ENCODE results near the gene SULT6B1.
"Not testable (repeated sequence)": the region's sequence is repeated elsewhere in the genome, so short reads cannot be mapped to it uniquely, and the experiment has no call there.

The SULT6B1 gene

DNA sequence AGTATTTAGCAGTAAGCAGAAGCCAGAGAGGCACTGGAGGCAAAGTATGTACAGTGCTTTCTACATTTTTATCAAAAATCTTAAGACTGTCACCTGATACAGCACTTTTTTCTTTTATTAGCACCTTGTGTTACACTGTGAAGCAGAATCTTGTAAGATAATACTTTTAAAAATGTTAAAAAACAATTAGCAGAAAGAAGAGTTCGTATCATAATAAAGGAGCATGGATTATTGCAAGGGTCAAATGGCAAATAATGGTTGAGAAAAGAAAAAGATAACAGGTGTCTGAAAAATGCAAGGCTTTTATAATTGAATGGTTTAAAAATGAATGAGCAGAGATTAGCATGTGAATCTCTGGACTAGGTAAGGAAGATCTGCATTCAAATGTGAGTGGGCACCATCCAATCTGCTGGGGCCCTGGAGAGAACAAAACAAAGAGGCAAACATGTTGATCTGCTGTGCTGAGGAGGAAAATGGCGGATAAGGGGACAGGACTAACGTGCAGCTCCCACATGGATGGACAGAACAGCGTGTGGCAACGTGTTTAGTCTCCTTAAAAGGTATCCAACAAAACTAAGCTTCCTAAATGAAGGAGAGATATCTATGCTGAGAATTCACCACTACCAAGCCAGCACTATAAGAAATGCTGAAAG is 17.3 kb upstream of the SULT6B1 start:
- Histone ChIP-seq H3K4me3 (ENCODE audit: insufficient read depth, low read length, poor library complexity, severe bottlenecking) (no peak overlapping the region), H3K9ac (ENCODE audit: low read length) (no peak overlapping the region), H3K9me3 (ENCODE audit: insufficient read depth, low read length) (no peaks in the 10 kb centered on the region), H3K36me3 (ENCODE audit: low read length) (peaks cover 83% of the 10 kb centered on the region), H4K20me1 (ENCODE audit: low read depth, low read length) (no peaks in the 10 kb centered on the region; the same call in 1 of the 2 replicates), H3K9me2 (replicated peaks; ENCODE audit: insufficient read depth, low read length) (no peaks in the 10 kb centered on the region), H3K79me2 (ENCODE audit: insufficient read depth, low read length) (peaks cover 58% of the 10 kb centered on the region), H3F3A (ENCODE audit: insufficient read depth) (peaks cover 22% of the 10 kb centered on the region), H3K27ac (ENCODE audit: low read depth, low read length) (no peak overlapping the region), H2AFZ (ENCODE audit: low read depth, low read length, severe bottlenecking) (no peak overlapping the region), H3K27me3 (ENCODE audit: low read length) (no peaks in the 10 kb centered on the region), H3K4me2 (ENCODE audit: low read depth, low read length, poor library complexity, severe bottlenecking) (no peak overlapping the region)
- TF ChIP-seq, protein P1, sequence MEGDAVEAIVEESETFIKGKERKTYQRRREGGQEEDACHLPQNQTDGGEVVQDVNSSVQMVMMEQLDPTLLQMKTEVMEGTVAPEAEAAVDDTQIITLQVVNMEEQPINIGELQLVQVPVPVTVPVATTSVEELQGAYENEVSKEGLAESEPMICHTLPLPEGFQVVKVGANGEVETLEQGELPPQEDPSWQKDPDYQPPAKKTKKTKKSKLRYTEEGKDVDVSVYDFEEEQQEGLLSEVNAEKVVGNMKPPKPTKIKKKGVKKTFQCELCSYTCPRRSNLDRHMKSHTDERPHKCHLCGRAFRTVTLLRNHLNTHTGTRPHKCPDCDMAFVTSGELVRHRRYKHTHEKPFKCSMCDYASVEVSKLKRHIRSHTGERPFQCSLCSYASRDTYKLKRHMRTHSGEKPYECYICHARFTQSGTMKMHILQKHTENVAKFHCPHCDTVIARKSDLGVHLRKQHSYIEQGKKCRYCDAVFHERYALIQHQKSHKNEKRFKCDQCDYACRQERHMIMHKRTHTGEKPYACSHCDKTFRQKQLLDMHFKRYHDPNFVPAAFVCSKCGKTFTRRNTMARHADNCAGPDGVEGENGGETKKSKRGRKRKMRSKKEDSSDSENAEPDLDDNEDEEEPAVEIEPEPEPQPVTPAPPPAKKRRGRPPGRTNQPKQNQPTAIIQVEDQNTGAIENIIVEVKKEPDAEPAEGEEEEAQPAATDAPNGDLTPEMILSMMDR (IDR thresholded peaks at IDR 0.05; ENCODE audit: insufficient read depth, low read length, poor library complexity, severe bottlenecking) = no peak
- no peak for TF ChIP-seq EZH2phosphoT487 (conservative IDR thresholded peaks at IDR 0.05; ENCODE audit: low read length)

DNA sequence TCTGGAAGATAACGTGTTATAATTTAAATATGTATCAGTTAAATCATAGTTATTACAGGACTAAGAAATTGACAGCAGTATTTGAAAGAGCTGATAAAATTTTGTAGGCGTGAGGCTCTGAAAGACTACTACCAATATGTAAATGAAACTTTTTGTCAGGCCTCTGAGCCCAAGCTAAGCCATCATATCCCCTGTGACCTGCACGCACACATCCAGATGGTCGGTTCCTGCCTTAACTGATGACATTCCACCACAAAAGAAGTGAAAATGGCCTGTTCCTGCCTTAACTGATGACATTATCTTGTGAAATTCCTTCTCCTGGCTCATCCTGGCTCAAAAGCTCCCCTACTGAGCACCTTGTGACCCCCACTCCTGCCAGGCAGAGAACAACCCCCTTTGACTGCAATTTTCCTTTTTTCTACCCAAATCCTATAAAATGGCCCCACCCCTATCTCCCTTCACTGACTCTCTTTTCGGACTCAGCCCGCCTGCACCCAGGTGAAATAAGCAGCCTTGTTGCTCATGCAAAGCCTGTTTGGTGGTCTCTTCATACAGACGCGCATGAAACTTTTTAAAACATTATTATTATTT is 16.7 kb upstream of the SULT6B1 start:
- not testable (repeated sequence) for H3K4me2 ChIP-seq (ENCODE audit: low read depth, low read length, poor library complexity, severe bottlenecking); H2AFZ ChIP-seq (ENCODE audit: low read depth, low read length, severe bottlenecking); H3K27ac ChIP-seq (ENCODE audit: low read depth, low read length); H4K20me1 ChIP-seq (ENCODE audit: low read depth, low read length); H3K9ac ChIP-seq (ENCODE audit: low read length); H3K9me2 ChIP-seq (replicated peaks; ENCODE audit: insufficient read depth, low read length); H3K4me3 ChIP-seq (ENCODE audit: insufficient read depth, low read length, poor library complexity, severe bottlenecking); H3K9me3 ChIP-seq (ENCODE audit: insufficient read depth, low read length); H3K27me3 ChIP-seq (ENCODE audit: low read length)
- Histone ChIP-seq H3K79me2 (ENCODE audit: insufficient read depth, low read length) (peaks cover 64% of the 10 kb centered on the region), H3K36me3 (ENCODE audit: low read length) (peaks cover 78% of the 10 kb centered on the region), H3F3A (ENCODE audit: insufficient read depth) (peaks cover 28% of the 10 kb centered on the region)

DNA sequence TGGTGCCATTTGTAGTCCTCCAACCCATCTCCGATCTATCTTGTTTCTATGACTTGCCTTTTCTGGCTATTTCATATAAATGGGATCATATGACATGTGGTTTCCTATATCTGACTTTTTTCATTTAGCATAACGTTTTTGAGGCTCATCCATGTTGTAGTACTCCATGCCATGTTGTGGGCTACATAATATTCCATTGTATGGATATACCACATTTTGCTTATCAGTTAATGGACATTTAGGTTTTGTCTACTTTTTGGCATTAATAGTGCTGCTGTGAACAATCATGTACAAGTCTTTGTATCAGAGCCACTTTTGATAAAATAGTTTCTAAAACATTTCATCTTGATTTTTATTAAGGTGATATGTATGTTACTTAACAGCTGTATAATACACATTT is 15.2 kb upstream of the SULT6B1 start:
- Histone ChIP-seq H4K20me1 (ENCODE audit: low read depth, low read length) (no peaks in the 10 kb centered on the region; the same call in 1 of the 2 replicates), H3K27ac (ENCODE audit: low read depth, low read length) (no peak overlapping the region), H3K79me2 (ENCODE audit: insufficient read depth, low read length) (peaks cover 67% of the 10 kb centered on the region), H3K27me3 (ENCODE audit: low read length) (no peaks in the 10 kb centered on the region), H3F3A (ENCODE audit: insufficient read depth) (peaks cover 33% of the 10 kb centered on the region), H3K9ac (ENCODE audit: low read length) (no peak overlapping the region), H3K9me2 (replicated peaks; ENCODE audit: insufficient read depth, low read length) (no peaks in the 10 kb centered on the region), H3K9me3 (ENCODE audit: insufficient read depth, low read length) (no peaks in the 10 kb centered on the region), H3K36me3 (ENCODE audit: low read length) (peaks cover 67% of the 10 kb centered on the region), H3K4me3 (ENCODE audit: insufficient read depth, low read length, poor library complexity, severe bottlenecking) (no peak overlapping the region), H3K4me2 (ENCODE audit: low read depth, low read length, poor library complexity, severe bottlenecking) (no peak overlapping the region), H2AFZ (ENCODE audit: low read depth, low read length, severe bottlenecking) (no peak overlapping the region)
- TF ChIP-seq, protein P1 (IDR thresholded peaks at IDR 0.05; ENCODE audit: insufficient read depth, low read length, poor library complexity, severe bottlenecking) = no peak
- no peak for TF ChIP-seq EZH2phosphoT487 (conservative IDR thresholded peaks at IDR 0.05; ENCODE audit: low read length)

DNA sequence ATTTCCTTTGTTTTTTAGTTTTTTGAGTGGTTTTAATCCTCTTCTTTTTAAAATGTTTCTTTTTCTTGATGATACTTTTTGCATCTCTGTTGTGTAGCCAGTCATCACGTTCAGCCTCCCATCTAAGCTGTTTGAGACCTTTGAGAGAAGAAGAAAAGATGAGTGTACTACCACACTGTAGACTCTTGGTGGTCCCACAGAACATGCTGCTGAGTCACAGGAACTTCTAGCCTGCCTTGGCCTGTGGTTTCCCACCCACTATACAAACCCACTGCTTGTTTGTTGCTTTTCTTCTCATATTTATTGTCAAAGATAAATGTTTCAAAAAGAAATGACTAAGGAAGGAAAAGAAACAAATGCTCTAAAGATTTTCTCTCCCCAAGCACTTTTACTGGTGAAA is 13.3 kb upstream of the SULT6B1 start:
- H3K9ac ChIP-seq (ENCODE audit: low read length) = no peak overlapping the region
- TF ChIP-seq EZH2phosphoT487 (conservative IDR thresholded peaks at IDR 0.05; ENCODE audit: low read length) = no peak
- TF ChIP-seq, protein P1 (IDR thresholded peaks at IDR 0.05; ENCODE audit: insufficient read depth, low read length, poor library complexity, severe bottlenecking) = no peak
- no peak overlapping the region for H2AFZ ChIP-seq (ENCODE audit: low read depth, low read length, severe bottlenecking)
- no peak overlapping the region for H3K4me3 ChIP-seq (ENCODE audit: insufficient read depth, low read length, poor library complexity, severe bottlenecking)
- H4K20me1 ChIP-seq (ENCODE audit: low read depth, low read length) = no peaks in the 10 kb centered on the region
- peaks cover 45% of the 10 kb centered on the region for H3F3A ChIP-seq (ENCODE audit: insufficient read depth)
- peaks cover 65% of the 10 kb centered on the region for H3K79me2 ChIP-seq (ENCODE audit: insufficient read depth, low read length)
- peaks cover 48% of the 10 kb centered on the region for H3K36me3 ChIP-seq (ENCODE audit: low read length)
- peak overlapping the region; percentile 5; the same call in 1 of the 2 replicates for H3K27ac ChIP-seq (ENCODE audit: low read depth, low read length)
- H3K9me3 ChIP-seq (ENCODE audit: insufficient read depth, low read length) = no peaks in the 10 kb centered on the region
- H3K27me3 ChIP-seq (ENCODE audit: low read length) = no peaks in the 10 kb centered on the region
- no peaks in the 10 kb centered on the region for H3K9me2 ChIP-seq (replicated peaks; ENCODE audit: insufficient read depth, low read length)
- H3K4me2 ChIP-seq (ENCODE audit: low read depth, low read length, poor library complexity, severe bottlenecking) = no peak overlapping the region

Measured in SU-DHL-6 (cell line).